Stomach smooth muscle (tissue), 2 donors: ENCODE results near the gene FAM78A.
A peak's percentile ranks its signal among the peaks of the same experiment; 100 is the strongest.

ENCODE experiments used
- H3K27ac ChIP-seq: one replicate; pipeline ENCODE4 v1.7.0; 2013; ENCODE audit warnings: mild to moderate bottlenecking, low read length, inconsistent platforms
- H3K27me3 ChIP-seq, 2 donors: one replicate each; pipeline ENCODE4 v1.7.0; 2013; ENCODE audit warnings: low read length in 2 of 2; ENCODE audit not compliant: insufficient read depth in 2 of 2, control insufficient read depth in 1 of 2
- H3K36me3 ChIP-seq, 2 donors: one replicate each; pipeline ENCODE4 v1.7.0; 2013; ENCODE audit warnings: low read length in 2 of 2; ENCODE audit not compliant: control insufficient read depth in 2 of 2, insufficient read depth in 2 of 2
- H3K4me1 ChIP-seq: one replicate; pipeline ENCODE4 v1.7.0; 2013; ENCODE audit warnings: low read length; ENCODE audit not compliant: control insufficient read depth, insufficient read depth
- H3K4me3 ChIP-seq, 2 donors: one replicate each; pipeline ENCODE4 v1.7.0; 2013; ENCODE audit warnings: low read length in 2 of 2
- H3K9ac ChIP-seq, 2 donors: one replicate each; pipeline ENCODE4 v1.7.0; 2013; ENCODE audit warnings: low read length in 2 of 2, mild to moderate bottlenecking in 1 of 2
- H3K9me3 ChIP-seq, 2 donors: one replicate each; pipeline ENCODE4 v1.7.0; 2013; ENCODE audit warnings: low read length in 2 of 2; ENCODE audit not compliant: control insufficient read depth in 2 of 2
- donor health status: healthy.
- donor health status: Pancreatic carcinoma.

FAM78A gene

GRCh38 chr9:131279863-131280570, 3.7 kb upstream of the FAM78A start:
- Histone ChIP-seq H3K9me3 (no peaks in the 10 kb centered on the region), H3K9ac (no peak overlapping the region), H3K36me3 (no peaks in the 10 kb centered on the region), H3K4me3 (no peak overlapping the region), H3K27me3 (peaks cover 26 to 32% of the 10 kb centered on the region in 2 donors), H3K4me1 (peaks cover 21% of the 10 kb centered on the region), H3K27ac (no peak overlapping the region)

- Histone ChIP-seq H3K27me3 (peaks cover 31 to 38% of the 10 kb centered on the region in 2 donors), H3K27ac (no peak overlapping the region), H3K4me3 (no peak overlapping the region), H3K36me3 (no peaks in the 10 kb centered on the region), H3K4me1 (peaks cover 21% of the 10 kb centered on the region), H3K9ac (no peak overlapping the region), H3K9me3 (no peaks in the 10 kb centered on the region)
Observed at GRCh38 chr9:131279196-131279862, 3.0 kb upstream of the FAM78A start.

GRCh38 chr9:131278702-131279111, 2.4 kb upstream of the FAM78A start:
- Histone ChIP-seq H3K9me3 (no peaks in the 10 kb centered on the region), H3K4me1 (peaks cover 21% of the 10 kb centered on the region), H3K4me3 (no peak overlapping the region), H3K27me3 (peaks cover 37 to 42% of the 10 kb centered on the region in 2 donors), H3K9ac (no peak overlapping the region), H3K27ac (no peak overlapping the region), H3K36me3 (no peaks in the 10 kb centered on the region)

GRCh38 chr9:131277910-131278701, 1.8 kb upstream of the FAM78A start:
- Histone ChIP-seq H3K27me3 (peaks cover 40 to 45% of the 10 kb centered on the region in 2 donors), H3K36me3 (no peaks in the 10 kb centered on the region), H3K4me1 (peaks cover 19% of the 10 kb centered on the region), H3K27ac (no peak overlapping the region), H3K4me3 (peak overlapping the region in 1 of 2 donors; percentile 64), H3K9me3 (no peaks in the 10 kb centered on the region), H3K9ac (no peak overlapping the region)

- no peaks in the 10 kb centered on the region for H3K36me3 ChIP-seq
- no peak overlapping the region for H3K27ac ChIP-seq
- H3K4me3 ChIP-seq, result peak overlapping the region; percentile 12 to 64
- H3K9me3 ChIP-seq, result no peaks in the 10 kb centered on the region
- no peak overlapping the region for H3K9ac ChIP-seq
- H3K27me3 ChIP-seq, result peaks cover 40 to 42% of the 10 kb centered on the region in 2 donors
- H3K4me1 ChIP-seq, result peaks cover 13% of the 10 kb centered on the region
Observed at GRCh38 chr9:131277287-131277909, 1.1 kb upstream of the FAM78A start.

- Histone ChIP-seq H3K27ac (no peak overlapping the region), H3K27me3 (peaks cover 35 to 37% of the 10 kb centered on the region in 2 donors), H3K9ac (no peak overlapping the region), H3K36me3 (no peaks in the 10 kb centered on the region), H3K9me3 (no peaks in the 10 kb centered on the region), H3K4me3 (peak overlapping the region in 1 of 2 donors; percentile 64), H3K4me1 (peaks cover 10% of the 10 kb centered on the region)
Observed at GRCh38 chr9:131276891-131277286, 579 bp upstream of the FAM78A start.

GRCh38 chr9:131275332-131276093, 797 bp downstream of the FAM78A start:
- Histone ChIP-seq H3K36me3 (no peaks in the 10 kb centered on the region), H3K9ac (peak overlapping the region in 1 of 2 donors; percentile 42), H3K4me1 (peaks cover 12% of the 10 kb centered on the region), H3K27ac (no peak overlapping the region), H3K27me3 (peaks cover 26 to 27% of the 10 kb centered on the region in 2 donors), H3K9me3 (no peaks in the 10 kb centered on the region), H3K4me3 (peak overlapping the region in 1 of 2 donors; percentile 54)

- Histone ChIP-seq H3K27me3 (peaks cover 26 to 27% of the 10 kb centered on the region in 2 donors), H3K9me3 (no peaks in the 10 kb centered on the region), H3K36me3 (no peaks in the 10 kb centered on the region), H3K4me1 (peaks cover 12% of the 10 kb centered on the region), H3K9ac (peak overlapping the region in 1 of 2 donors; percentile 42), H3K27ac (no peak overlapping the region), H3K4me3 (peak overlapping the region in 1 of 2 donors; percentile 54)
Observed at GRCh38 chr9:131274674-131275331, 1.5 kb downstream of the FAM78A start.

- Histone ChIP-seq H3K4me3 (peak overlapping the region in 1 of 2 donors; percentile 54), H3K27ac (no peak overlapping the region), H3K36me3 (no peaks in the 10 kb centered on the region), H3K9ac (peak overlapping the region; percentile 3 to 13), H3K9me3 (no peaks in the 10 kb centered on the region), H3K27me3 (peaks cover 26% of the 10 kb centered on the region in 2 donors), H3K4me1 (peaks cover 12% of the 10 kb centered on the region)
Observed at GRCh38 chr9:131273856-131274673, 2.2 kb downstream of the FAM78A start.
